Right renal pelvis (tissue), 4 donors: Measurements from ENCODE around the gene PARD6A. TPM values are rescaled to one million over a fixed set of nuclear protein-coding genes. Genes with fewer than 3 reads are reported as not detected.

Experiments
- DNase-seq, 4 donors: peaks; one replicate each; pipeline ENCODE4 v3.0.0-alpha.2; 2013; ENCODE audit warnings: low read depth in 4 of 4, low spot score in 3 of 4, missing footprints in 1 of 4
- polyA plus RNA-seq, 4 donors: library from polyadenylated mRNA; unstranded; fragments of 120-200 nt; gene quantifications; one replicate each; pipeline ENCODE4 v1.2.1, GENCODE V29; 2013; ENCODE audit not compliant: insufficient read length in 4 of 4

PARD6A gene
- 1 to 10 TPM; 2.1 to 4.3 (median 3.2) TPM for polyA plus RNA-seq

GRCh38 chr16:67660564-67661028 is at the start of gene PARD6A:
Gene PARD6A (plus strand): TSS chr16:67660960. CDS start chr16:67661039, 79 bp downstream.
- peak; percentile 87 to 90 (median 88) for DNase-seq

GRCh38 chr16:67613808-67614207 is 47.0 kb upstream of the PARD6A start:
- DNase-seq = no peak

GRCh38 chr16:67628216-67628615 is 32.5 kb upstream of the PARD6A start:
- no peak for DNase-seq

GRCh38 chr16:67632415-67633172 is 28.2 kb upstream of the PARD6A start:
- no peak for DNase-seq

- no peak for DNase-seq
These were observed 24.0 kb upstream of the PARD6A start for GRCh38 chr16:67636713-67637112.

- DNase-seq = no peak
These were observed 23.1 kb upstream of the PARD6A start for GRCh38 chr16:67637625-67638024.

- no peak for DNase-seq
These were observed 18.7 kb upstream of the PARD6A start for GRCh38 chr16:67641779-67642708.

- DNase-seq = no peak
These were observed 16.7 kb upstream of the PARD6A start for GRCh38 chr16:67644038-67644437.

- DNase-seq = no peak
These were observed 15.2 kb upstream of the PARD6A start for GRCh38 chr16:67645397-67646121.

GRCh38 chr16:67647111-67647651 is 13.6 kb upstream of the PARD6A start:
- DNase-seq = no peak

GRCh38 chr16:67647681-67648080 is 13.1 kb upstream of the PARD6A start:
- no peak for DNase-seq

GRCh38 chr16:67648088-67648763 is 12.5 kb upstream of the PARD6A start:
- no peak for DNase-seq

GRCh38 chr16:67648764-67649407 is 11.9 kb upstream of the PARD6A start:
- DNase-seq = no peak

GRCh38 chr16:67649494-67649931 is 11.2 kb upstream of the PARD6A start:
- no peak for DNase-seq

GRCh38 chr16:67650023-67650422 is 10.7 kb upstream of the PARD6A start:
- DNase-seq = no peak

GRCh38 chr16:67651039-67651438 is 9.7 kb upstream of the PARD6A start:
- no peak for DNase-seq

GRCh38 chr16:67651847-67652246 is 8.9 kb upstream of the PARD6A start:
- DNase-seq = no peak

GRCh38 chr16:67652578-67653127 is 8.1 kb upstream of the PARD6A start:
- no peak for DNase-seq
